DOHH2 (cell line): Measurements from ENCODE around the gene PRDM7.

Source experiments
- EZH2phosphoT487 ChIP-seq: fragments of 200-600 bp; sonication (generic); IDR thresholded peaks from 2 replicates; pipeline ENCODE4 v1.6.1; 2017; ENCODE audit warnings: borderline replicate concordance, mild to moderate bottlenecking, antibody characterized with exemption, low read length, moderate library complexity, mixed read lengths
- TF ChIP-seq, protein P1 (sequence below): fragments of 200-600 bp; sonication (generic); IDR thresholded peaks from one replicate; pipeline ENCODE4 v1.5.1; 2014; ENCODE audit warnings: antibody characterized with exemption, mild to moderate bottlenecking, low read depth, low read length; ENCODE audit not compliant: poor library complexity, severe bottlenecking

DNA sequence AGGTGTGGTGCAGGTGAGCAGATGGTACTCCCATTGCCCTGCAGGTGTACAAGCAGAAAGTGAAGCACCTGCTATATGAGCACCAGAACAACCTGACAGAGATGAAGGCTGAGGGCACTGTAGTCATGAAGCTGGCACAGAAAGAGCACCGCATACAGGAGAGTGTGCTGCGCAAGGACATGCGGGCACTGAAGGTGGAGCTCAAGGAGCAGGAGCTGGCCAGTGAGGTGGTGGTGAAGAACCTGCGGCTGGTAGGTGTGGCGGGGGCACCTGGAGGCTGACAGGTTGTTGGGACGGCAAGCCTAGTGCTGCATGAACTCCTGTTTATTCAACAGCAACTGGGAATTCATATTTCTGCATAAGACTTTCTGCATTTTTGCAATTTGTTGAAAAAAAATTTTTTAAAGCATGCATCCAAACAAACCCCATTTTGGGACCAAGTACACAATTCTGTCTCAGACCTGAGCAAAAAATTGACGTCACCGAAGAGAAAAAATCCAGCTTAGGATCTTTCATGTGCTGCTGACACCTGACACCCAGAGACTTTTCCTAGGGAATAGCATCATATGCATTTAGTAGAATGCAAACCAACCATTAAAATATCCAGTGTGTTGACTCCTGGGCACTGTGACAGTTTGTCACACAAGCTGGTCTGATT lies 44.3 kb downstream of the PRDM7 start:
- TF ChIP-seq, protein P1, sequence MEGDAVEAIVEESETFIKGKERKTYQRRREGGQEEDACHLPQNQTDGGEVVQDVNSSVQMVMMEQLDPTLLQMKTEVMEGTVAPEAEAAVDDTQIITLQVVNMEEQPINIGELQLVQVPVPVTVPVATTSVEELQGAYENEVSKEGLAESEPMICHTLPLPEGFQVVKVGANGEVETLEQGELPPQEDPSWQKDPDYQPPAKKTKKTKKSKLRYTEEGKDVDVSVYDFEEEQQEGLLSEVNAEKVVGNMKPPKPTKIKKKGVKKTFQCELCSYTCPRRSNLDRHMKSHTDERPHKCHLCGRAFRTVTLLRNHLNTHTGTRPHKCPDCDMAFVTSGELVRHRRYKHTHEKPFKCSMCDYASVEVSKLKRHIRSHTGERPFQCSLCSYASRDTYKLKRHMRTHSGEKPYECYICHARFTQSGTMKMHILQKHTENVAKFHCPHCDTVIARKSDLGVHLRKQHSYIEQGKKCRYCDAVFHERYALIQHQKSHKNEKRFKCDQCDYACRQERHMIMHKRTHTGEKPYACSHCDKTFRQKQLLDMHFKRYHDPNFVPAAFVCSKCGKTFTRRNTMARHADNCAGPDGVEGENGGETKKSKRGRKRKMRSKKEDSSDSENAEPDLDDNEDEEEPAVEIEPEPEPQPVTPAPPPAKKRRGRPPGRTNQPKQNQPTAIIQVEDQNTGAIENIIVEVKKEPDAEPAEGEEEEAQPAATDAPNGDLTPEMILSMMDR: no peak
- TF ChIP-seq EZH2phosphoT487: no peak
